ENCODE results near the gene MTRF1L.

MTRF1L gene

DNA sequence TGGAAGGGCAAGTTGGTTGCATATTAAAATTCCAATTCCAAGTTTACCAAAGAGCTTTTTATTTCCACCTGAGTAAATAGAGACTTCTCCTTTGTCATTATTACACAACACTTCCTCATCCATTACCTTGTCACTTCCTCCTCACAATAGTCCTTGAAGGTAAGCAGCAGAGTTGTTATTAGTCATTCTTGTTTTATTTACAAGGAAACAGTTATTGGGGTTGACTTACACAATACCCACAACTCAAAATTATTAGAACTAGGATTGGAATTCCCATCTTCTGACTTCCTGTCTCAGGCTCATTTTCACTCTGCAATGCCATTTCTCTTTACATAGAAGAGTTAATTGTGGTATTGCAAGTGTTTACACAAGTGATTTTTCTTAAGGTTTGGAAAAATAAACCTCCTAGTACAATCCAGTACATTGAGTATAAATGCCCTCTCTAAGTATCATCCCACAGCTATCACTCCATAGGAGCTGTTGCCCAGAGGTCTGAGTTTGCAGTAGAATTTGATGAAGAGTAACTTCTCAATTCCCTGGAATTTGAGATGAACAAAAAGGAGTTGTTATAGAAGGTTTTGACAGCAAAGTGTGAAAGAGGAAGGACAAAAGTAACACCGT, 28.9 kb upstream of the MTRF1L start:
- Histone ChIP-seq H3K36me3 (ENCODE audit: control insufficient read depth, insufficient read depth, low read length) (no peaks in the 10 kb centered on the region), H3K4me1 (ENCODE audit: control insufficient read depth, insufficient read depth, low read length, poor library complexity, severe bottlenecking) (no peaks in the 10 kb centered on the region), H3K4me3 (ENCODE audit: extremely low read depth, insufficient read depth, low read length, poor library complexity, severe bottlenecking) (no peak overlapping the region), H3K27ac (ENCODE audit: low read depth, low read length, severe bottlenecking) (no peak overlapping the region), H3K9me3 (ENCODE audit: control insufficient read depth, low read length) (no peaks in the 10 kb centered on the region)
- 67% methylated on average over 1 of the region's 1 CpG; no CpG with 5 or more reads in 1 of the 2 experiments for WGBS, 2 experiments (ENCODE audit: insufficient coverage in 2 of 2)

DNA sequence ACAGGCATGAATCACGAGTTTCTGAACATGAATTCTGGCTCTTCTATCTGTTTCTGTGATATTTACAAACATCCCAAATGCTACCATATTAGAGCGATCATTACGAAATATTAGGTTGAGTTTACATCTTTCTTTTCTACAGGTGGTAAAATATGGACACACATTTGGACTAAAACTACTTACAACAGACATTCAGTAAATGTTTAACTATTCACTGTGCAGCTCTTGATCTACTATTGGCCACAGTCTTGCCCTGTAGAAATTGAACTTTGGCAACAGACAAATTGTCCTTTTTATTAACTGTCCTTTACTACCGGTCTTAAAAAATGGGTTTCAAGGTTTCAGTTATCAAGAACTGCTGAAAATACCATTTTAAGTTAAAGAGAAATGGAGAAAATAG, 26.5 kb upstream of the MTRF1L start:
- 100% methylated on average over 1 of the region's 4 CpGs; no CpG with 5 or more reads in 1 of the 2 experiments for WGBS, 2 experiments (ENCODE audit: insufficient coverage in 2 of 2)

DNA sequence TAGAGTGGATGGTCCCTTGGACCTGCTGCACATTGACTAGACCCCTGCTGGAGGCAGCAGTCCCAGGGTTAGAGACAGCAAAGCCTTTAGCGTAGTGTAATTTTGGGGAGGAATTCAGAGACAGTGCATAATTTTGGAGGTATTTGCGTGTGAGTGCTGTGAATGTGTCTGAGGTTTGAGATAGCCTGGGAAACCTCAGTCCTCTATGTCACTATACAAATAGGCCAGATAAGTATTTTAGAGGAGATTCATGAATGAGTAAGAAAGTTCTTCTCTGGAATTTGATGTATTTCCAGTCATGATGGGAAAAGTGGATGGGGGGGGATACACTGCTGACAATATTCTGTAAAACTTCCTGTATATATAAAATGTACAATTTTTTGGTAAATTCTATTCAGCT, 25.8 kb upstream of the MTRF1L start:
- Histone ChIP-seq H3K27ac (ENCODE audit: low read depth, low read length, severe bottlenecking) (no peak overlapping the region), H3K36me3 (ENCODE audit: control insufficient read depth, insufficient read depth, low read length) (no peaks in the 10 kb centered on the region), H3K4me3 (ENCODE audit: extremely low read depth, insufficient read depth, low read length, poor library complexity, severe bottlenecking) (no peak overlapping the region), H3K4me1 (ENCODE audit: control insufficient read depth, insufficient read depth, low read length, poor library complexity, severe bottlenecking) (no peaks in the 10 kb centered on the region), H3K9me3 (ENCODE audit: control insufficient read depth, low read length) (no peaks in the 10 kb centered on the region)
- 80% methylated on average over 1 of the region's 2 CpGs; no CpG with 5 or more reads in 1 of the 2 experiments for WGBS, 2 experiments (ENCODE audit: insufficient coverage in 2 of 2)

More for the DNA sequence above, 26.5 kb upstream of the MTRF1L start:
- Histone ChIP-seq H3K9me3 (ENCODE audit: control insufficient read depth, low read length) (no peaks in the 10 kb centered on the region), H3K36me3 (ENCODE audit: control insufficient read depth, insufficient read depth, low read length) (no peaks in the 10 kb centered on the region), H3K4me3 (ENCODE audit: extremely low read depth, insufficient read depth, low read length, poor library complexity, severe bottlenecking) (no peak overlapping the region), H3K27ac (ENCODE audit: low read depth, low read length, severe bottlenecking) (no peak overlapping the region), H3K4me1 (ENCODE audit: control insufficient read depth, insufficient read depth, low read length, poor library complexity, severe bottlenecking) (no peaks in the 10 kb centered on the region)

DNA sequence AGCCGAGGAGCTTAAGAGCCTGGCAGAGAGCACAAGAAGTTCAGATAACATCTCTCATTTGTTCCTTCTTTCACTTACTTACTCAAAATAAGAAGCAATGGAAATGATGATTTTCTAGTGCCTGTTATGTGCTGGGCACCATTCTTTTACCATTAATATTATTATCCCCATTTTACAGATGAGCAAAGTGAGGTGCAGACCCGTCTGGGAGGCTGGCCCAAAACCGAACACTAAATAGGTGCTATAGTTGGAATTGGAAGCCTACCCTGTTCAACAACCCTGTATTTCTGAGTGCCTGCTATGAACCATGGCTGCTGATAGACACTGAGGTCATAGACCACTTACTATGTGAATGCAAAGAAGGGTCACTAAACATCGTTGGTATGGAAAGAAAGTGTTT, 25.0 kb upstream of the MTRF1L start:
- H3K36me3 ChIP-seq (ENCODE audit: control insufficient read depth, insufficient read depth, low read length): no peaks in the 10 kb centered on the region
- H3K4me1 ChIP-seq (ENCODE audit: control insufficient read depth, insufficient read depth, low read length, poor library complexity, severe bottlenecking): no peaks in the 10 kb centered on the region
- no peak overlapping the region for H3K27ac ChIP-seq (ENCODE audit: low read depth, low read length, severe bottlenecking)
- no peak overlapping the region for H3K4me3 ChIP-seq (ENCODE audit: extremely low read depth, insufficient read depth, low read length, poor library complexity, severe bottlenecking)
- H3K9me3 ChIP-seq (ENCODE audit: control insufficient read depth, low read length): no peaks in the 10 kb centered on the region
- WGBS, 2 experiments (ENCODE audit: insufficient coverage in 2 of 2): 82% methylated on average over 3 of the region's 4 CpGs; no CpG with 5 or more reads in 1 of the 2 experiments

DNA sequence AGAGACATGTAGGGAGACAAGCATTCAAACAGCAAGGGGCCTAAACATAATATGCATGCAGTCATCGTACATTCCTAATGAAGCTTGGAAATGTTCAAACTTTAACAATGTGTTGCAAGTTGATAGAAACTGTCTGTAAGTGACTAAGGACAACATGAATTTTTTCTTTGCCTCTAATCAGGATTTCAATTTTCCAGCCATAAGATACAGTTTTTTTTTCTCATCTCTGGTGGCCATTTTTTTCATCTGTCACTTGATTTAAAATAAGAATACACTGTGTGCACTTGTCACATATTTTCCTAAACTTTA, 22.2 kb upstream of the MTRF1L start:
- H3K36me3 ChIP-seq (ENCODE audit: control insufficient read depth, insufficient read depth, low read length): no peaks in the 10 kb centered on the region
- no peak overlapping the region for H3K4me3 ChIP-seq (ENCODE audit: extremely low read depth, insufficient read depth, low read length, poor library complexity, severe bottlenecking)
- no peaks in the 10 kb centered on the region for H3K4me1 ChIP-seq (ENCODE audit: control insufficient read depth, insufficient read depth, low read length, poor library complexity, severe bottlenecking)
- no peaks in the 10 kb centered on the region for H3K9me3 ChIP-seq (ENCODE audit: control insufficient read depth, low read length)
- H3K27ac ChIP-seq (ENCODE audit: low read depth, low read length, severe bottlenecking): no peak overlapping the region
- 33% methylated on average over 1 of the region's 1 CpG; no CpG with 5 or more reads in 1 of the 2 experiments for WGBS, 2 experiments (ENCODE audit: insufficient coverage in 2 of 2)

DNA sequence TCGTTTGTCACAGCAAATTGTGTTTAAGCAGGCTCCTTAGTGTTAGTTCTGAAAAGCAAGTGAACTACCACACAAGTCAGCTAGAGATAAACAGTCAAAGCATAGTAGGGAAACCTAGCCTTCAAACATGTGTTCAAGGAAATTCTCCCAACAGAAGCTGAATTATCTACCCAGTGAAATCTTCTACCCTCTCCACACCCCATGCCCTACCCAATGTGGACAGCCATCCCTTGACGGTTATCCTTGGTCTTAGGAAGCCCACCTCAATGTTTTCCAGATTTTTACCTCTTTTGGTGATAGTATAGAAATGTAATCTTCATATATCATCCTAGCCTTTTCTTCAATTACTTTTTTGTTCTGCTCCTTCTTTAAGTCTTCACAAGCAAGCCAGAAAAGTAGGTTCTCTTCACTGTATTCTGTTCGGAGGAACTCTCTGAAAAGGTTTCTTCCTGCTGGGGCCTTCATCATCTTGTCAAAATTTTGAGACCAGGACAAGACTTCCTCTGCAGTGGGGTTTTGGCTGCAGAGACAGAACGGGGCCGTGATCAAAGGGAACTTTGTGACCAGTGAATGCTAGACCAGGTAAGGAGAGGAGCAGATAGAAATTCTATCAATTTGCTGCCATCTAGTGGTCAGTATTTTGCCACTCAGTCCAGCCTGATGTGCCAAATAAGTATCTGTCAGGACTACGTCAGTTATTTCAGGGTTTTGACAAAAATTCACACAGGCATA, 21.6 kb upstream of the MTRF1L start:
- Histone ChIP-seq H3K4me3 (ENCODE audit: extremely low read depth, insufficient read depth, low read length, poor library complexity, severe bottlenecking) (no peak overlapping the region), H3K4me1 (ENCODE audit: control insufficient read depth, insufficient read depth, low read length, poor library complexity, severe bottlenecking) (no peaks in the 10 kb centered on the region), H3K27ac (ENCODE audit: low read depth, low read length, severe bottlenecking) (no peak overlapping the region), H3K9me3 (ENCODE audit: control insufficient read depth, low read length) (no peaks in the 10 kb centered on the region), H3K36me3 (ENCODE audit: control insufficient read depth, insufficient read depth, low read length) (no peaks in the 10 kb centered on the region)
- WGBS, 2 experiments (ENCODE audit: insufficient coverage in 2 of 2): 57 to 65% methylated on average over 5 to 6 of the region's 6 CpGs

DNA sequence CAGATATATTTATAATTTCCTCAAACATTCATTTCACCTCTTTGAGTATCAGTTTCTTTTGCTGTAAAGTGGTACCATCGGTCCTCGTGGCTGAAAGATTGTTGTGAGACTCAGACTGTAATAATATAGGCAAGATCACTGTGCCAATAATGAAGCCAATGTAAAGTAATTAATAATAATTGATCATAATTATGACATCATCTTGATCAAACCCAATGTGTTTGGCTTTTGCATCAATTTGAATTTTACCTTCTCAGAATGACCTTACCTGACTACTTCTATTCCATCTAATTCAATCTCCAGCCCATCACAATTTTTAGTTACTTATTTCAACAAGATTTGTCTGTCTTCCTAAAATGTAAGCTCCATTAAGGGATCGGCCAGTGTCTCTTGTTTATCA, 15.8 kb upstream of the MTRF1L start:
- WGBS, 2 experiments (ENCODE audit: insufficient coverage in 2 of 2): no CpG with 5 or more reads among the region's 3 CpGs
- no peak overlapping the region for H3K27ac ChIP-seq (ENCODE audit: low read depth, low read length, severe bottlenecking)
- H3K4me1 ChIP-seq (ENCODE audit: control insufficient read depth, insufficient read depth, low read length, poor library complexity, severe bottlenecking): peaks cover 6% of the 10 kb centered on the region
- H3K36me3 ChIP-seq (ENCODE audit: control insufficient read depth, insufficient read depth, low read length): no peaks in the 10 kb centered on the region
- H3K9me3 ChIP-seq (ENCODE audit: control insufficient read depth, low read length): no peaks in the 10 kb centered on the region
- no peak overlapping the region for H3K4me3 ChIP-seq (ENCODE audit: extremely low read depth, insufficient read depth, low read length, poor library complexity, severe bottlenecking)

DNA sequence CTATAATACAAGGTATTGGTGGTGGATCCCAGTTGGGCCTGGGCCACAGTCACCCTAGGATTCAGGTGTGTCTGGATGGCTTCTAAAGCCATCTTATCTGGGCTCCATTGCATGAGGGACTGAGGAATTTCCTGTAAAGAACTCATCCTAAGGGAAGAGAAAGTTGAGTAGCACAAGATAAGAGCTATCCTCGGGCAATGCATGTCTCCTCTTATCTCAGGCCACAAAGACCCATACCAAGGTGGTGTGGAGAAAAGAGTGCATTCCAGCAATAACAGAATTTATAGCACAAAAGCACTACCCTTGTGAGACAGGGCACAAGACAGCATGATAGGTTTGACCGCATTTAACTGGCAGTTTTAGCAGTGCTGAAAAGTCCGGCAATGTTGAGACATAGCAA, 14.3 kb upstream of the MTRF1L start:
- Histone ChIP-seq H3K36me3 (ENCODE audit: control insufficient read depth, insufficient read depth, low read length) (no peaks in the 10 kb centered on the region), H3K9me3 (ENCODE audit: control insufficient read depth, low read length) (no peaks in the 10 kb centered on the region), H3K4me1 (ENCODE audit: control insufficient read depth, insufficient read depth, low read length, poor library complexity, severe bottlenecking) (peaks cover 6% of the 10 kb centered on the region), H3K27ac (ENCODE audit: low read depth, low read length, severe bottlenecking) (no peak overlapping the region), H3K4me3 (ENCODE audit: extremely low read depth, insufficient read depth, low read length, poor library complexity, severe bottlenecking) (no peak overlapping the region)
- WGBS, 2 experiments (ENCODE audit: insufficient coverage in 2 of 2): 100% methylated on average over 2 of the region's 3 CpGs

DNA sequence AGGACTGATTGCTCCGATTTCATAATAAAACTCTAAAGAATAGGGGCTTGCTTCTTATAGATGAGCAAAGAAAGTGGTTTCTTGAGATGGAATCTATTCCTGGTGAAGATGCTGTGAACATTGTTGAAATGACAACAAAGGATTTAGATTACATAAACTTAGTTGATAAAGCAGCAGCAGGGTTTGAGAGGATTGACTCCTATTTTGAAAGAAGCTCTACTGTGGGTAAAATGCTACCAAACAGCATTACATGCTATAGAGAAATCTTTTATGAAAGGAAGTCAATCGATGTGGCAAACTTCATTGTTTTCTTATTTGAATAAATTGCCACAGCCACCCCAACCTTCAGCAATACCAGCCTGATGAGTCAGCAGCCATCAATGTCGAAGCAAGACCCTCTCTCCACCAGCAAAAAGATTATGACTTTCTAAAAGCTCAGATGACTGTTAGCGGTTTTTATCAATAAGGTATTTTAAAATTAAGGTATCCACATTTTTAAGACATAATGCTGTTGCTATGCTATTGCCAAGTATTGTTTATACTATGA, 12.7 kb upstream of the MTRF1L start:
- Histone ChIP-seq H3K9me3 (ENCODE audit: control insufficient read depth, low read length) (no peaks in the 10 kb centered on the region), H3K4me3 (ENCODE audit: extremely low read depth, insufficient read depth, low read length, poor library complexity, severe bottlenecking) (no peak overlapping the region), H3K4me1 (ENCODE audit: control insufficient read depth, insufficient read depth, low read length, poor library complexity, severe bottlenecking) (peaks cover 6% of the 10 kb centered on the region), H3K27ac (ENCODE audit: low read depth, low read length, severe bottlenecking) (no peak overlapping the region), H3K36me3 (ENCODE audit: control insufficient read depth, insufficient read depth, low read length) (no peaks in the 10 kb centered on the region)
- 79% methylated on average over 3 of the region's 4 CpGs; no CpG with 5 or more reads in 1 of the 2 experiments for WGBS, 2 experiments (ENCODE audit: insufficient coverage in 2 of 2)

DNA sequence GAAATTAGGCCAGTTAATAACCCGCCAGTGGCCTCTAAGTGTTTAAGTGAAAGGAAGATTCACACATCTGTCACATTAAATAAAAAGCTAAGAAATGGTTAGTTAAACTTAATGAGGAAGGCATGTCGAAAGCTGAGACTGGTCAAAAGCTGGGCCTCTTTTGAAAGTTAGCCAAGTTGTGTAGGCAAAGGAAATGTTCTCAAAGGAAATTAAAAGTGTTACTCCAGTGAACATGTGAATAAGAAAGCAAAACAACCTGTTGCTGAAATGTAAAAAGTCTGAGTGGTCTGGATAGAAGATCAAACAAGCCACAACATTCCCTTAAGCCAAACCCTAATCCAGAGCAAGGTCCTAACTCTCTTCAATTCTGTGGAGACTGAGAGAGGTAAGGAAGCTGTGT, 10.9 kb upstream of the MTRF1L start:
- Histone ChIP-seq H3K27ac (ENCODE audit: low read depth, low read length, severe bottlenecking) (no peak overlapping the region), H3K36me3 (ENCODE audit: control insufficient read depth, insufficient read depth, low read length) (no peaks in the 10 kb centered on the region), H3K9me3 (ENCODE audit: control insufficient read depth, low read length) (no peaks in the 10 kb centered on the region), H3K4me3 (ENCODE audit: extremely low read depth, insufficient read depth, low read length, poor library complexity, severe bottlenecking) (no peak overlapping the region), H3K4me1 (ENCODE audit: control insufficient read depth, insufficient read depth, low read length, poor library complexity, severe bottlenecking) (peaks cover 6% of the 10 kb centered on the region)
- WGBS, 2 experiments (ENCODE audit: insufficient coverage in 2 of 2): 100% methylated on average over 1 of the region's 2 CpGs

DNA sequence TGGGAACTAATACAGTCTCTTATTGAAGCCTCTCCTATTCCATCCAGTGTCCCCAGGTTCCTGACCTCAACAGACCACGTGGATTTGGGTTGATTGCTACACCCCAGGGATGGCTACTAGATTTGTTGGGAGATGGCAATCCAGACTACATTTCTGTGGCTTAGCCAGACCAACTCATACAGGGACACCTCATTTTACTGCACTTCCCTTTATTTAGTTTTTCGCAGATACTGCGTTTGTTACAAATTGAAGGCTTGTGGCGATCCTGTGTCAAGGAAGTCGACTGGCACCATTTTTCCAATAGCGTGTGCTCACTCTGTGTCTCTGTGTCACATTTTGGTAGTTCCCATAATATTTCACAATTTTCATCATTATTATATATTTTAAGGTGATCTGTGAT, 10.3 kb upstream of the MTRF1L start:
- H3K36me3 ChIP-seq (ENCODE audit: control insufficient read depth, insufficient read depth, low read length): no peaks in the 10 kb centered on the region
- no peaks in the 10 kb centered on the region for H3K9me3 ChIP-seq (ENCODE audit: control insufficient read depth, low read length)
- no peak overlapping the region for H3K4me3 ChIP-seq (ENCODE audit: extremely low read depth, insufficient read depth, low read length, poor library complexity, severe bottlenecking)
- no peak overlapping the region for H3K27ac ChIP-seq (ENCODE audit: low read depth, low read length, severe bottlenecking)
- peaks cover 6% of the 10 kb centered on the region for H3K4me1 ChIP-seq (ENCODE audit: control insufficient read depth, insufficient read depth, low read length, poor library complexity, severe bottlenecking)
- 95 to 100% methylated on average over 3 of the region's 6 CpGs for WGBS, 2 experiments (ENCODE audit: insufficient coverage in 2 of 2)
